Gastrocnemius medialis (tissue), 4 donors: ENCODE measurements around the gene DHFR. TPM values are rescaled to one million over a fixed set of nuclear protein-coding genes. Genes with fewer than 3 reads are reported as not detected.

ENCODE experiments used
- ATAC-seq, 2 donors: fragments of 150-250 bp; one replicate each; pipeline ENCODE4 v1.9.1; 2016
- DNase-seq, 2 donors: peaks; one replicate each; pipeline ENCODE4 v3.0.0-alpha.2; 2019
- H3K27ac ChIP-seq, 4 donors: fragments of 200-600 bp; sonication (generic); 1 replicate in 1 of 4; 2 replicates in 3 of 4; pipeline ENCODE4 v1.5.1; 2016 to 2018; ENCODE audit warnings: mild to moderate bottlenecking in 2 of 4, moderate library complexity in 1 of 4
- H3K27me3 ChIP-seq, 3 donors: fragments of 200-600 bp; sonication (generic) in 2 of 3; 1 replicate in 1 of 3; 2 replicates in 2 of 3; pipeline versions ENCODE4 v1.5.1 to v1.6.0; 2016 to 2019; ENCODE audit warnings: mild to moderate bottlenecking in 1 of 3, moderate library complexity in 1 of 3
- H3K36me3 ChIP-seq, 2 donors: fragments of 200-600 bp; sonication (generic) in 1 of 2; one replicate each; pipeline ENCODE4 v1.5.1; 2017 to 2018
- H3K4me1 ChIP-seq, 2 donors: fragments of 200-600 bp; sonication (generic) in 1 of 2; one replicate each; pipeline ENCODE4 v1.5.1; 2016 to 2017; ENCODE audit warnings: mild to moderate bottlenecking in 2 of 2
- H3K4me3 ChIP-seq, 4 donors: fragments of 200-600 bp; sonication (generic) in 3 of 4; 1 replicate in 1 of 4; 2 replicates in 3 of 4; pipeline ENCODE4 v1.5.1; 2016 to 2019; ENCODE audit warnings: mild to moderate bottlenecking in 2 of 4
- H3K9me3 ChIP-seq, 3 donors: fragments of 200-600 bp; sonication (generic) in 2 of 3; 1 replicate in 1 of 3; 2 replicates in 2 of 3; pipeline ENCODE4 v1.5.1; 2016 to 2019
- POLR2A ChIP-seq, 2 donors: fragments of 450-650 bp; IDR thresholded peaks; one replicate each; pipeline ENCODE4 v1.6.1; 2017; ENCODE audit warnings: antibody characterized with exemption in 2 of 2, mild to moderate bottlenecking in 2 of 2, moderate library complexity in 2 of 2
- in situ Hi-C, 4 donors: fragments of 200-750 bp; cut with MboI; loops; one replicate each; pipeline versions ENCODE4 v1.15.0 to v1.8.0; 2017; ENCODE audit warnings: low sequenced_read_pairs in 4 of 4
- intact Hi-C: fragments of 100-400 bp; cut with DNase I; formaldehyde crosslinking; loops from one replicate; pipeline ENCODE4 v1.15.1; 2023; ENCODE audit warnings: low total_unique reads
- total RNA-seq, 4 donors: library from RNA; depleted of rRNA; stranded (reverse); fragments of >200 nt; gene quantifications; one replicate each; pipeline versions ENCODE4 v1.1.0 to v1.2.3, GENCODE V29; 2016
- TF ChIP-seq, protein P1 (sequence below), 5 experiments: fragments of 450-650 bp in 3 of 5; fragments of 200-600 bp in 2 of 5; sonication (generic) in 2 of 5; IDR thresholded peaks in 4 of 5; conservative IDR thresholded peaks in 1 of 5; 1 replicate in 4 of 5; 2 replicates in 1 of 5; pipeline ENCODE4 v1.5.1; 2016 to 2019; ENCODE audit warnings: antibody characterized with exemption in 5 of 5, mild to moderate bottlenecking in 3 of 5, moderate library complexity in 3 of 5

DHFR gene
- total RNA-seq, 4 donors from 2014 or later: 2.2 to 5.3 (median 3.7) TPM

DNA sequence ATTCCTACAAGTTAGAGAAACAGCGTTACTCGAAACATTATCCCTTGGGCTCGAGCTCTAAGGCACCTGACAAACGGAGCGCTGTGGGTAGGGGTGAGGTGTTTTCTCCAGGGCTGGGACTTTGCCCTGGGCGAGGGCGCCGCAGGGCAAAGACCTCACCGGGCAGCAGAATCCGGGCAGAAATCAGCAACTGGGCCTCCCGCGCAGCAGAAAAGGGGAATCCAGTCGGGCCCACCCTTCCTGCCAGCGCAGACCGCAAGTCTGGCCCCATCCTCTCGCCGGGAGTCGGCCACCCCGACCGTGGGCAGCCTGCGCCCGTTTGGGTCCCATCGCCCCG is 761 bp downstream of the DHFR start:
- Histone ChIP-seq H3K4me3 (peak overlapping the region; percentile 62 to 95 (median 84)), H3K9me3 (no peaks in the 10 kb centered on the region), H3K36me3 (peaks cover 0 to 28% of the 10 kb centered on the region in 2 donors), H3K4me1 (peaks cover 16 to 19% of the 10 kb centered on the region in 2 donors), H3K27ac (peak overlapping the region in 1 of 4 donors; percentile 92), H3K27me3 (no peaks in the 10 kb centered on the region)
- TF ChIP-seq, protein P1, sequence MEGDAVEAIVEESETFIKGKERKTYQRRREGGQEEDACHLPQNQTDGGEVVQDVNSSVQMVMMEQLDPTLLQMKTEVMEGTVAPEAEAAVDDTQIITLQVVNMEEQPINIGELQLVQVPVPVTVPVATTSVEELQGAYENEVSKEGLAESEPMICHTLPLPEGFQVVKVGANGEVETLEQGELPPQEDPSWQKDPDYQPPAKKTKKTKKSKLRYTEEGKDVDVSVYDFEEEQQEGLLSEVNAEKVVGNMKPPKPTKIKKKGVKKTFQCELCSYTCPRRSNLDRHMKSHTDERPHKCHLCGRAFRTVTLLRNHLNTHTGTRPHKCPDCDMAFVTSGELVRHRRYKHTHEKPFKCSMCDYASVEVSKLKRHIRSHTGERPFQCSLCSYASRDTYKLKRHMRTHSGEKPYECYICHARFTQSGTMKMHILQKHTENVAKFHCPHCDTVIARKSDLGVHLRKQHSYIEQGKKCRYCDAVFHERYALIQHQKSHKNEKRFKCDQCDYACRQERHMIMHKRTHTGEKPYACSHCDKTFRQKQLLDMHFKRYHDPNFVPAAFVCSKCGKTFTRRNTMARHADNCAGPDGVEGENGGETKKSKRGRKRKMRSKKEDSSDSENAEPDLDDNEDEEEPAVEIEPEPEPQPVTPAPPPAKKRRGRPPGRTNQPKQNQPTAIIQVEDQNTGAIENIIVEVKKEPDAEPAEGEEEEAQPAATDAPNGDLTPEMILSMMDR (IDR thresholded peaks at IDR 0.05 in 4 of 5, conservative IDR thresholded peaks at IDR 0.05 in 1 of 5): no peak
- no peak for TF ChIP-seq POLR2A (IDR thresholded peaks at IDR 0.05)
- no peak for DNase-seq
- intact Hi-C loops: loop anchor here (2.0 kb wide), 1 partner anchor 247 kb away; no protein-coding TSS in a partner anchor
- ATAC-seq: no peak
- in situ Hi-C loops: loop anchor here in 2 of 4 donors (25.0 kb wide), 2 partner anchors 167 to 567 kb away; partner anchors contain the start of gene FAM151B (in 1 of the 2)

GRCh38 chr5:80653502-80653901 is 1.3 kb downstream of the DHFR start:
- H3K27ac ChIP-seq: no peak overlapping the region
- H3K27me3 ChIP-seq: no peaks in the 10 kb centered on the region
- ATAC-seq (no peak), DNase-seq (no peak)
- peaks cover 16 to 19% of the 10 kb centered on the region in 2 donors for H3K4me1 ChIP-seq
- in situ Hi-C loops (loop anchor here in 2 of 4 donors (25.0 kb wide), 2 partner anchors 166 to 566 kb away; partner anchors contain the start of gene FAM151B (in 1 of the 2)), intact Hi-C loops (no loop called here)
- H3K4me3 ChIP-seq: peak overlapping the region in 2 of 4 donors; percentile 84 to 85
- H3K36me3 ChIP-seq: peaks cover 0 to 28% of the 10 kb centered on the region in 2 donors
- TF ChIP-seq, protein P1 (IDR thresholded peaks at IDR 0.05 in 4 of 5, conservative IDR thresholded peaks at IDR 0.05 in 1 of 5): no peak
- TF ChIP-seq POLR2A (IDR thresholded peaks at IDR 0.05): no peak
- no peaks in the 10 kb centered on the region for H3K9me3 ChIP-seq

- Histone ChIP-seq H3K9me3 (no peaks in the 10 kb centered on the region), H3K27me3 (no peaks in the 10 kb centered on the region), H3K4me1 (no peaks in the 10 kb centered on the region), H3K27ac (no peak overlapping the region), H3K36me3 (peaks cover 0 to 34% of the 10 kb centered on the region in 2 donors), H3K4me3 (no peak overlapping the region)
- DNase-seq (no peak), ATAC-seq (no peak)
- TF ChIP-seq, protein P1 (IDR thresholded peaks at IDR 0.05 in 4 of 5, conservative IDR thresholded peaks at IDR 0.05 in 1 of 5): no peak
- TF ChIP-seq POLR2A (IDR thresholded peaks at IDR 0.05): no peak
- in situ Hi-C loops: no loop called here
- intact Hi-C loops: no loop called here
These were observed 7.9 kb downstream of the DHFR start for GRCh38 chr5:80646926-80647325.

DNA sequence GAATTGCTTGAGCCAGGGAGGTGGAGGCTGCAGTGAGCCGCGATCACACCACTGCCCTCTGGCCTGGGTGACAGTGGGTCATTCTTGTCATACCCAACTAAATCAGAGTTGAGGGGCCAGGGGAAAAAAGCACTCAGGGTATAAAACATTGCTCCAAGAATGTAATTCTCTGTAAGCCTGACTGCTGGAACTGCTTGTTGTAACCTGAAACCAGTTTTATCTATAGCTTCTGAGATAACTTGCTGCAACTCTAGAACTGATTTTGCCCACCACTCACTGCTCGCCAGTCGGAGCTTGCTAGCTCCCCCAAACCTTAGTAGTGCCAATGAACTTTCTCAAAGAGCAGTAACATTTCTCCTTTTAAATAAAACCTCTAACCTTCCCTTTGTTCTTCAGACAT is 9.9 kb downstream of the DHFR start:
- Histone ChIP-seq H3K4me1 (no peaks in the 10 kb centered on the region), H3K27ac (no peak overlapping the region), H3K4me3 (no peak overlapping the region), H3K36me3 (peaks cover 0 to 48% of the 10 kb centered on the region in 2 donors), H3K9me3 (no peaks in the 10 kb centered on the region), H3K27me3 (no peaks in the 10 kb centered on the region)
- in situ Hi-C loops (no loop called here), intact Hi-C loops (no loop called here)
- no peak for TF ChIP-seq POLR2A (IDR thresholded peaks at IDR 0.05)
- TF ChIP-seq, protein P1 (IDR thresholded peaks at IDR 0.05 in 4 of 5, conservative IDR thresholded peaks at IDR 0.05 in 1 of 5): no peak
- ATAC-seq (no peak), DNase-seq (no peak)

DNA sequence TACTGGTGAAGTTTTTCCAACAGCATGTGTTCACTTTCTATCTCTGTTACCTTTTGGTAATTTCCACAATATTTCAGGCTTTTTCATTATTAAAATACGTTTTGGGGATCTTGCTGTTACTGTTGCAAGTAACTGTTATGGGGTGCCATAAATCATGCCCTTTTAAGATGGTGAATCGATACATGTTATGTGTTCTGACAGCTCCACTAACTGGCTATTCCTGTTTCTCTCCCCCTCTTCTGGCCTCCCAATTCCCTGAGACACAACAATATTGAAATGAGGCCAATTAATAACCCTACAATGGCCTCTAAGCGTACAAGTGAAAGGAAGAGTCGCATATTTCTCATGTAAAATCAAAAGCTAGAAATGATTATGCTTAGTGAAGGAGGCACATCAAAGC is 13.4 kb downstream of the DHFR start:
- ATAC-seq: no peak
- in situ Hi-C loops (no loop called here), intact Hi-C loops (no loop called here)

More for the DNA sequence above, 13.4 kb downstream of the DHFR start:
- peaks cover 0 to 32% of the 10 kb centered on the region in 2 donors for H3K36me3 ChIP-seq
- H3K27me3 ChIP-seq: no peaks in the 10 kb centered on the region
- no peaks in the 10 kb centered on the region for H3K4me1 ChIP-seq
- no peak overlapping the region for H3K27ac ChIP-seq
- no peak overlapping the region for H3K4me3 ChIP-seq
- DNase-seq: no peak
- TF ChIP-seq, protein P1 (IDR thresholded peaks at IDR 0.05 in 4 of 5, conservative IDR thresholded peaks at IDR 0.05 in 1 of 5): no peak
- no peak for TF ChIP-seq POLR2A (IDR thresholded peaks at IDR 0.05)
- no peaks in the 10 kb centered on the region for H3K9me3 ChIP-seq
